ENCODE data around the gene PBRM1. TPM values are rescaled to one million over a fixed set of nuclear protein-coding genes. Genes with fewer than 3 reads are reported as not detected.
A peak's percentile ranks its signal among the peaks of the same experiment; 100 is the strongest.

The PBRM1 gene
- total and polyA plus RNA-seq, 2 experiments from 2014 or later = 57.5 to 72.5 TPM

GRCh38 chr3:52518723-52519444 lies 166.8 kb downstream of the PBRM1 start:
- Mint-ChIP-seq H3K36me3 (ENCODE audit: low read depth) (peaks cover 2% of the 10 kb centered on the region), H3K27me3 (ENCODE audit: insufficient read depth, low read depth, poor library complexity) (peaks cover 15% of the 10 kb centered on the region), H3K27ac (no peak overlapping the region), H3K4me3 (peak overlapping the region; percentile 70), H3K9me3 (no peaks in the 10 kb centered on the region), H3K4me1 (peaks cover 3% of the 10 kb centered on the region; the same call in 2 of the 3 replicates)
- Histone ChIP-seq H3K4me1 (ENCODE audit: insufficient read depth) (no peaks in the 10 kb centered on the region), H3K4me3 (peak overlapping the region; percentile 58), H3K27ac (ENCODE audit: low read depth) (no peak overlapping the region), H3K27me3 (ENCODE audit: insufficient read depth) (no peaks in the 10 kb centered on the region), H4K20me1 (replicated peaks; ENCODE audit: insufficient read depth) (no peaks in the 10 kb centered on the region), H3K36me3 (ENCODE audit: insufficient read depth) (no peaks in the 10 kb centered on the region), H2AFZ (peak overlapping the region; percentile 99), H3K79me2 (replicated peaks; ENCODE audit: insufficient read depth) (no peaks in the 10 kb centered on the region), H3K4me2 (peak overlapping the region; percentile 81), H3K9me2 (ENCODE audit: insufficient read depth) (no peaks in the 10 kb centered on the region), H3F3A (replicated peaks; ENCODE audit: low read depth) (0 out of 2 replicates have a peak, but pooled peaks cover 2% of the 10 kb centered on the region)
- ATAC-seq (peak; percentile 77), DNase-seq (ENCODE audit: low spot score) (peak; percentile 78)
- TF ChIP-seq, protein P1, sequence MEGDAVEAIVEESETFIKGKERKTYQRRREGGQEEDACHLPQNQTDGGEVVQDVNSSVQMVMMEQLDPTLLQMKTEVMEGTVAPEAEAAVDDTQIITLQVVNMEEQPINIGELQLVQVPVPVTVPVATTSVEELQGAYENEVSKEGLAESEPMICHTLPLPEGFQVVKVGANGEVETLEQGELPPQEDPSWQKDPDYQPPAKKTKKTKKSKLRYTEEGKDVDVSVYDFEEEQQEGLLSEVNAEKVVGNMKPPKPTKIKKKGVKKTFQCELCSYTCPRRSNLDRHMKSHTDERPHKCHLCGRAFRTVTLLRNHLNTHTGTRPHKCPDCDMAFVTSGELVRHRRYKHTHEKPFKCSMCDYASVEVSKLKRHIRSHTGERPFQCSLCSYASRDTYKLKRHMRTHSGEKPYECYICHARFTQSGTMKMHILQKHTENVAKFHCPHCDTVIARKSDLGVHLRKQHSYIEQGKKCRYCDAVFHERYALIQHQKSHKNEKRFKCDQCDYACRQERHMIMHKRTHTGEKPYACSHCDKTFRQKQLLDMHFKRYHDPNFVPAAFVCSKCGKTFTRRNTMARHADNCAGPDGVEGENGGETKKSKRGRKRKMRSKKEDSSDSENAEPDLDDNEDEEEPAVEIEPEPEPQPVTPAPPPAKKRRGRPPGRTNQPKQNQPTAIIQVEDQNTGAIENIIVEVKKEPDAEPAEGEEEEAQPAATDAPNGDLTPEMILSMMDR (conservative IDR thresholded peaks at IDR 0.05; ENCODE audit: low read depth in 2 of 2) = no peak
- TF ChIP-seq, protein P2, sequence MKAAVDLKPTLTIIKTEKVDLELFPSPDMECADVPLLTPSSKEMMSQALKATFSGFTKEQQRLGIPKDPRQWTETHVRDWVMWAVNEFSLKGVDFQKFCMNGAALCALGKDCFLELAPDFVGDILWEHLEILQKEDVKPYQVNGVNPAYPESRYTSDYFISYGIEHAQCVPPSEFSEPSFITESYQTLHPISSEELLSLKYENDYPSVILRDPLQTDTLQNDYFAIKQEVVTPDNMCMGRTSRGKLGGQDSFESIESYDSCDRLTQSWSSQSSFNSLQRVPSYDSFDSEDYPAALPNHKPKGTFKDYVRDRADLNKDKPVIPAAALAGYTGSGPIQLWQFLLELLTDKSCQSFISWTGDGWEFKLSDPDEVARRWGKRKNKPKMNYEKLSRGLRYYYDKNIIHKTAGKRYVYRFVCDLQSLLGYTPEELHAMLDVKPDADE (IDR thresholded peaks at IDR 0.05) = no peak
- TF ChIP-seq CREB1 (CRISPR knock-in tag; IDR thresholded peaks at IDR 0.05; ENCODE audit: low read depth) (no peak), STAT1 (IDR thresholded peaks at IDR 0.05; ENCODE audit: unreplicated experiment) (no peak), REST (IDR thresholded peaks at IDR 0.05; ENCODE audit: unreplicated experiment) (no peak), POLR2AphosphoS5 (IDR thresholded peaks at IDR 0.05; ENCODE audit: low read depth) (no peak), ZNF331 (CRISPR knock-in tag; IDR thresholded peaks at IDR 0.05; ENCODE audit: low read depth) (no peak), ZNF114 (CRISPR knock-in tag; IDR thresholded peaks at IDR 0.05) (no peak), ZNF462 (CRISPR knock-in tag; IDR thresholded peaks at IDR 0.05) (no peak), NANOG (IDR thresholded peaks at IDR 0.05; ENCODE audit: borderline replicate concordance) (no peak), EZH2 (IDR thresholded peaks at IDR 0.05; ENCODE audit: low read depth, unreplicated experiment) (no peak), EZH2phosphoT487 (IDR thresholded peaks at IDR 0.05; ENCODE audit: unreplicated experiment) (no peak), JUNB (IDR thresholded peaks at IDR 0.05; ENCODE audit: unreplicated experiment) (no peak)

All from GM23338 (cell line).